Neural cell (in vitro differentiated cells): Measurements from ENCODE around the gene MXRA7.

Experiments used
- EP300 ChIP-seq: fragments of 450-650 bp; conservative IDR thresholded peaks from 2 replicates; pipeline ENCODE4 v1.6.1; 2014; ENCODE audit warnings: antibody characterized with exemption, mild to moderate bottlenecking, moderate library complexity; ENCODE audit not compliant: poor library complexity, severe bottlenecking
- TAF1 ChIP-seq: IDR thresholded peaks from 2 replicates; pipeline ENCODE4 v1.6.1; 2012; ENCODE audit warnings: low read depth

- TF ChIP-seq EP300 = no peak
- TF ChIP-seq TAF1 = no peak
Observed at GRCh38 chr17:76638263-76638662, 72.5 kb downstream of the MXRA7 start.
